GM18861 (cell line): Measurements from ENCODE around the gene IMMP2L.

Source experiments
- ATAC-seq: cut with Tn5 transposase; IDR thresholded peaks from one replicate; pipeline ENCODE4 v1.9.1; 2021; ENCODE audit not compliant: unreplicated experiment

The IMMP2L gene

DNA sequence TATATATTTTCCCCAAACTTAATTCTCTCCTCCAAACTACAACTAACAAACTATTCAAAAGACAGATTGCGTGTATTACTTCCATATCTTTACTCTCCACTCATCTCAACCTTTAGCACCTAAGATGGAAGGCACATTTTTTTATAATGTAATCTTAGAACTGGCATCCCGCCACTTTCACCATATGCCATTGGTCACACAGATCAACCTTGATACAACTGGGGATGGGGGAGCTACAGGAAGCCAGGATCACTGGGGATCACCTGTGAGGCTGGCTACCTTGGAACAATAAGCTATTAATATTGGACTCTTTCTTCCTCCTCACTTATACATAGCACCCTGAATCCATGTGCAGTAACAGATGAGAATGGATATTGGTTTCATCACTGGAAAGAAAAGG is 941.0 kb downstream of the IMMP2L start:
- ATAC-seq: no peak

DNA sequence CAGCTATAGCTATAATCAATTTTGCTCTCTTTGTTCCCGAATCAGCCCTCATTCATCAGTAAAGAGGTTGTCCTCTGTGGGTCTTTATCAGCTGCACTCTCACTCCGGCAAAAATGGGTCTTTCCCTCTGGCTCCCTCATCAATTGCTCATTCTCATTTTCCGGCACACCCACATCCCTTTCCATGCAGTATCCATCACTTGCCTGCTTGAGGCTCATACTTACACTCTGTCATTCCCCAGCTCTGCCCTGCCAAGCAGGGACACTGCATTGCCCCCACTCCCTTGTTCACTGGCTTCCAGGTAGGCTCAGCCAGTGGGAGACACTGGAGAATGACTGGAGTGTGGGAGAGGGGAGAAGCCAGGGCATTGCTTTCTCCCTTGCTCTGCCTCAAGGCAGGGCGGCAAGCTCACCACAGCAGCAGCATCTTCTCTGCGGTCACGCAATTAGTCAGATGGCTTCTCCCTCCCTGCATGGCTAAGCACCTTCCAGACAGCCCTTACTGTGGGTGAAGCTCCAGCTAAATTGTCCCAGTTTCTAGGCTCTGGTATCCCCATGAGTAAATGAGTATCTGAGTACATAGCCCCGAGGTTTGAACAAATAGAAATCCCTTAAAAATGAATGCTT is 942.1 kb downstream of the IMMP2L start:
- ATAC-seq: no peak
